Fibroblast of gingiva (primary cell): ENCODE data around the gene DVL1.
A peak's percentile ranks its signal among the peaks of the same experiment; 100 is the strongest.

Source experiments
- DNase-seq: peaks from one replicate; pipeline ENCODE4 v3.0.0-alpha.2; 2011; ENCODE audit warnings: low read depth

The DVL1 gene

DNA sequence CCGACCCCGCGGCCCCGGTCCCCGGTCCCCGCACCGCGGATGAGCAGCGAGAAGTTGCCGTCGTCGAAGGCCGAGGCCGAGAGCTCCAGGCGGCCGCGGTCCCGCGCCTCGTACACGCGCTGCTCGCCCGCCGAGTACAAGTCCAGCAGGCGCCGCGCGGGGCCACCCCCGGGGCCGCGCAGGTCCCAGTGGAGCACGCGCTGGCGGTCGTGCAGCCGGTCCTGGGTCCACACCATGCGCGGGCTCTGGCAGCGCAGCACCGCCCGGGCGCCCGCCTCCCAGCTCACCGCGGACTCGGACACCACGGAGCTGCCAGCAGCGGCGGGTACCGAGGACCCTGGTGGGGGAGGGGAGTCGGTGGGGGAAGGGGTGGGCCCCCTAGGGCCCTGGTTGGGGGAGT is 6.2 kb upstream of the DVL1 start:
- peak; percentile 51 for DNase-seq

DNA sequence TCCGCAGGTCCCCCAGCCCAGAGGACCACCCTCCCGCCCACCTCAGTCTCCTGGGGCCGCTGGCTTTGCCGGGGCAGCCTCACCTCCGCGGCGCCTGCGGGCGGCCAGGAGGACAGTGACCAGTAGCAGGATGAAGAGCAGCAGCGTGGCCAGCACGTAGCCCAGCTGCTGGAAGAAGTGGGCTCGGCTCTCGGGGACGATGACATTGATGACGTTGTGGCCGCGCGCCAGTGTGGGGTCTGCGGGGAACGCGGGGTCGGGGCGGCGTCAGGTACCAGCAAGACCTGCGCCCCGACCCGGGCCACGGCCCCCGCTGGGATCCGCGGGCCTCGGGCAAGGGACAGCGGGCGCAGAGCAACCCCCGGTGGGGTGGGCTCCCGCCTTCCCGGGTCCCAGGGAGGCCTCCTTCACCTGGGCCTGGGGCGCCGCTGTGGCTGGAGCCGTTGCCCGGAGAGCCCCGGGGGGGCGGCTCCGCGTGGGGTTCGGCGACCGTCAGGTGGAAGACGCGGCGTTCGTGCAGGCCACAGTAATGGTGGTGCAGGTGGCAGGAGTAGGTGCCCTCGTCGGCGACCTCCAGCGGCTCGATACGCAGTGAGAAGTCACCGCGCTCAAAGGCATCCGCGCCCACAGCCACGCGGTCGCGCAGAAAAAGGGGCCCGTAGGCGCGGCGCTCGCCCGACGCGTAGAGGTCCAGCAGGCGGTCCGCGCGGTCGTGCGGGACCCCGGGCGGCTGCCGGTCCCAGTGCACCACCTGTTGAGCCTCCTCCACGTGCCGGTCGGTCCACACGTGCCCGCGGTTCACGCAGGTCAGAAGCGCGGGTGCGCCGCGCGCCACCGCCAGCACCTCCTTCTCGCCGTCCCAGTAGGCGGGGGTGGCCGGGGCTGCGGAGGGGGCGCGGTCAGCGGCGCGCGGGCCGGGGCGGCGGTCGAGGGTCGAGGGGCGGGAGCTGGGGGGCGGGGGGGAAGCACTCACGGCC is 5.3 kb upstream of the DVL1 start:
- no peak for DNase-seq

GRCh38 chr1:1353389-1354151 is 4.4 kb upstream of the DVL1 start:
- DNase-seq, result no peak

DNA sequence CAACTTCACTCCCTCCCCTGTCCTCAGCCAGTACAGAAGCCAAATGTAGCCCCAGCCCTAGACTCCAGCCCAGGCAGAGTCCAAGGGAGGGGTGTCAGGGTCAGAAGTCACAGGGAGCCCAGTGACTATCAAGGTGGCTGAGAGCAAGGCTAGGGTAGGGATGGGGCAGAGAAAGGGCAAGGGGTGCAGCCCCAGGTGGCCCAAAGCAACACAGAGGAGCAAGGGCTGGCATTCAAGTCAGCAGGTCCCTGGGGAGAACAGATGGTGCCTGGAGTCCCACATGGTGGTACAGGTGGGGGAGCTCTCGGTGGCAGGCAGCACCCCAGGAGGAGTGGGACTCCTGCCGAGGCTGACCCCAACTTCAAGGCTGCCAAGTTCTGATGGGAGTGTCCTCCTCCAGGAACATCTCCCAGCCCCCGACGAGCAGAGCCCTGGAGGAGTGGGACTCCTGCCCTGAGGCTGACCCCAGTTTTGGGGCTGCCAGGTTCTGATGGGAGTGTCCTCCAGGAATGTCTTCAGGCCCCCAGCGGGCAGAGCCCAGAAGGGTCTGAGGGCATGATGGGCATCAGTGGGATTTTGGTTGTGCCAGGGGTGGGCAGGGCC is 3.7 kb upstream of the DVL1 start:
- DNase-seq, result no peak

- DNase-seq, result peak; percentile 64
Observed at GRCh38 chr1:1351511-1352427, 2.6 kb upstream of the DVL1 start.

GRCh38 chr1:1348420-1349255 is 580 bp downstream of the DVL1 start:
- no peak for DNase-seq

DNA sequence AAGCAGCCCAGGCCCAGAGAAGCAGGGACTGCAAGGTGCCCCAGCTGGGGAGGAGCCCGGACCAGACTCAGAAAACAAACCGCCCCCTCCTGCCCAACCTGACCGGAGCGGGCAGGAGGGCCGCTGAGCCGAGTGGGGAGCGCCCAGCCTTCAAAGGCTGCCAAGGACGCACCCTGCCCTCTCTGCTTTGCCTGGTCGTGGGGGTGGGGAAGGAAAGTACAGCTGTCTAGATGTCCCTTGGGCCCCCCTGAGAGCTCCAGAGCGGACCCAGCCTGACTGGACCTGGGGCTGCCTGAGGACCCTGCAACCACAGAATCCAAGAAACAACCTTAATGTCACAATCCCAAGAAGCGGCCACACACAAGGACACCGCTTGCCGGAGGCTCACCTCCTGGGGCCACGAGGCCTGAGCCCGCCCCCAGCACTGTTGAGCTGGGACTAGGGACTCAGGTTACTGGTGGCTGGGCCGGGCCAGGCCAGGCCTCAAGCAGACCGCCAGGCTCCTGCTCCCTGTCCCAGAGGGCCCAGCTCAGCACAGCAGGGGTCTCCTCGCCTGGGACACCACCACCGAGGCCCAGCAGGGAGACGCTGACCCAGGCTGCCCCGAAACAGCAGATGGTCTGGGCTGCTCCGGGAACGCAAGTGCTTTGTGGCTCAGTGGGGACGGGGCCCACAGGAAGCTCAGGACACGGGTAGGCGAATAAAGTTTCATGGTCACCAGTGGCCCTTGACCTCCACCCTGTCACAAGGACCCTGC is 1.4 kb downstream of the DVL1 start:
- DNase-seq, result no peak

DNA sequence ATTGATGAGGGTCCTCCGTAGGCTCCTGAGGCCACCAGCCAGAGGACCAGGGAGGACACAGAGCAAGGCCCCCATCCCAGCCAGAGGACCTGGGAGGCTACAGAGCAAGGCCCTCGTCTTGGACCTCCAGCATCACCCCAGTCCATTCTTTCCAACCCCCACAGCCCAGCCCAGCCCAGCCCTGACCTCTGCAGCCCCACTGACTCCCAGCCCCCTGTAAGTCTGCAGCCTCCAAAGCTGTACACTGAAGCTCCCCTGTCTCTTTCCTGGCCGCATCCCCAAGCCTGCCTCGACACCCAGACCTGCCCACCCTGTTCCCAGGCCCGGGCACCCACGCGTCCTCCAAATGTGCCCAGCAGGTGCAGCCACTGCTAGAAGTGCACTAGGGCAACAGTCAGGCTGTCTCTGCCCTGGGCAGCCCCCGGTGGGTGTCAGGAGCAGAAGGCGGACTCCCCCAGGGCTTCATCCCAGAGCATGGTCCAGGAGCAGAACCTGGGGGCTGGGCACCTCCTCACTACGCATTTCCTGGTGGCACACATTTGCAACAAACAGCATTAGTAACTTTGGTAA is 2.1 kb downstream of the DVL1 start:
- DNase-seq, result no peak

DNA sequence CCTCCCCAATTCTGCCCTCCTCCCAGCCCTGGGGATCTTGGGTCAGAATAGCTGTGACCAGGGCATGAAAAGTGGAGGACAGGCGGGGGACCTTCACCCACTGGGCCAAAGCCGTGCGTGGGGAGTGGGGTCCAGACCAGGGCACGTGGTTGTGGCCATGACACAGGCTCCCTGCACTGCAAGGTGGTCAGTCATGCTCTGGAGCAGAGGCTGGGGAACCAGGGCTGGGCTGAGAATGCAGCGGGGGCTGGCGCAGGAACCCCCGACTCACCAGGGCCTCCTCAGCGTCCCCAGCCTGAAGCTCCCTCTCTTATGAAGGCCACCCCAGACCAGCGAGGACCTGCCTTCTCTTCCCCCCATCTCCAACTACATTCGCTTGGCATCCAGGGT is 2.7 kb downstream of the DVL1 start:
- DNase-seq, result no peak

DNA sequence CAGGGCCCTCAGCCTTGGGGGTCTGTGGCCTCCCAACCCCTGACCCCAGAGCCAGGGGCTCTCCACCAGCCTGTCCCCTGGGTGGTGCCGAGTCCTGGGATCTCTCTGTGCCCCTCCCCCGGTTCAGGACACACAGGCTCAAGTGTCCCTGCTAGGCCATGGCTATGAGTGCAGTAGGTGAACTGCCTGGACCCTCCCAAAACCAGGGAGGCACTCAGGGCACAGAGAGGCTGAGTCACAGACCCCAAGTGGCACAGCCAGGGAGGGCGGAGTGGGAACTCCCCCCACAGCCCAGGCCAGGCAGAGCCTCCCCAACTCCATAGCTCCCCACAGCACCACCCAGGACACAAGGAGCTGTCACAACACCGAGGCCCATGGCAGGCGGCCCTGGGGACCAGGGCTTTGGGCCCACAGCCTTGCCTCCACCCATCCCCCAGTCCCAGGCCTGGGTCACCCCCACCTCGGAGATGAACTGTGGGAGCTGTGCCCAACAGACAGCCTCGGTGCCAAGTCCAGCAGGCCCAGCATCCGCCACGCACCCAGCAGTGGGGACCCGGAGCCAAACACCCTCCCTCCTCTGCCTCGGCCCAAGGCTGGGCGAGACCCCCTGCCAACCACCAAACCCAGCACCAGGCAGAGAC is 3.2 kb downstream of the DVL1 start:
- DNase-seq, result no peak

DNA sequence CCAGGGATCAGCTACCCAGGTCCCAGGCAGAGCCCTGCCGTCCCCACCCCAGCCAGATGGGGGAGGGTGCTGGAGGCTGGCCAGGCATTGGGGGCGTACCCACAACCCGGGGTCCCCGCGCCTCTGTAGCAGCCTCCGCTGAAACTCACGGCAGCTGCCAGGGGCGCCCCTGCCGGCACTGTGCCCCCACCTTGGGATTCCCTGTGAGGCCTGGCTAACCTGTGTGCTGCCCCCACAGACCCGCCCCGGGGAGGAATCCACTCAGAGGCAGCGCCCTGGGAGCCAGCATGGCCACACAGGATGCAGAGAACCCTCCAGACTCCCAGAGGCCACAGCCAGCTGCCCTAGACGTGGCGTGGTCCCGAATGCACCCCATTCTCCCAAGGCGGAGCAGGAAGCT is 3.8 kb downstream of the DVL1 start:
- no peak for DNase-seq

- DNase-seq, result no peak
Observed at GRCh38 chr1:1344655-1345361, 4.4 kb downstream of the DVL1 start.

GRCh38 chr1:1343811-1344421 is 5.3 kb downstream of the DVL1 start:
- DNase-seq, result no peak

- no peak for DNase-seq
Observed at GRCh38 chr1:1342584-1343115, 6.6 kb downstream of the DVL1 start.

GRCh38 chr1:1342061-1342562 is 7.1 kb downstream of the DVL1 start:
- no peak for DNase-seq

- no peak for DNase-seq
Observed at GRCh38 chr1:1341549-1342021, 7.6 kb downstream of the DVL1 start.

GRCh38 chr1:1340791-1341548 is 8.2 kb downstream of the DVL1 start:
- DNase-seq, result no peak
